PC-9 (cell line): Measurements from ENCODE around the gene PNPLA7.

Experiments used
- EZH2 ChIP-seq: fragments of 200-600 bp; sonication (generic); IDR thresholded peaks from 2 replicates; pipeline ENCODE4 v1.8.0; 2017; ENCODE audit warnings: antibody characterized with exemption, low read depth
- TF ChIP-seq, protein P1 (sequence below): fragments of 200-600 bp; sonication (generic); conservative IDR thresholded peaks from 2 replicates; pipeline ENCODE4 v1.6.1; 2017; ENCODE audit warnings: mixed run types, antibody characterized with exemption, mild to moderate bottlenecking, moderate library complexity

DNA sequence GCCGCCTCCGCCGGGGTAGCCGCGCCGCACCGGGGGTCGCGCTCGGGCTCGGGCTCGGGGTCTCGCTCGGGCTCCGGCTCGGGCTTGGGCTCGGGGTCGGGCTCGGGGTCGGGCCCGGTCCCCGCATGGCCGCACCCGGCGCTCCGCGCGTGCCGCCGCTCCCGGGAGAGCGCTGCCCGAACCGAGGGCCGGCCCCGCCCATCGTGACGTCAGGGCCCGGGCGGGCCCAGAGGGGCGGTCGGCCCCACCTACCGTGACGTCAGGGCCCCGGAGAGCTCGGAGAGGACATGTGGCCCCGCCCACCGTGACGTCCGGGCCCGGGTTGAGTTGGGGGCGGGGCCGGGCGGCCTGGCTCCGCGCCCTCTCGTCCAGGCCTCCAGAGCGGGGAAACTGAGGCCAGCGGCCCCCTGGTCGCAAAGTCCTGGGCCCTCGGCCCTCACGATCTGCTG lies 91.0 kb downstream of the PNPLA7 start, which contains the start of gene NSMF:
- TF ChIP-seq, protein P1, sequence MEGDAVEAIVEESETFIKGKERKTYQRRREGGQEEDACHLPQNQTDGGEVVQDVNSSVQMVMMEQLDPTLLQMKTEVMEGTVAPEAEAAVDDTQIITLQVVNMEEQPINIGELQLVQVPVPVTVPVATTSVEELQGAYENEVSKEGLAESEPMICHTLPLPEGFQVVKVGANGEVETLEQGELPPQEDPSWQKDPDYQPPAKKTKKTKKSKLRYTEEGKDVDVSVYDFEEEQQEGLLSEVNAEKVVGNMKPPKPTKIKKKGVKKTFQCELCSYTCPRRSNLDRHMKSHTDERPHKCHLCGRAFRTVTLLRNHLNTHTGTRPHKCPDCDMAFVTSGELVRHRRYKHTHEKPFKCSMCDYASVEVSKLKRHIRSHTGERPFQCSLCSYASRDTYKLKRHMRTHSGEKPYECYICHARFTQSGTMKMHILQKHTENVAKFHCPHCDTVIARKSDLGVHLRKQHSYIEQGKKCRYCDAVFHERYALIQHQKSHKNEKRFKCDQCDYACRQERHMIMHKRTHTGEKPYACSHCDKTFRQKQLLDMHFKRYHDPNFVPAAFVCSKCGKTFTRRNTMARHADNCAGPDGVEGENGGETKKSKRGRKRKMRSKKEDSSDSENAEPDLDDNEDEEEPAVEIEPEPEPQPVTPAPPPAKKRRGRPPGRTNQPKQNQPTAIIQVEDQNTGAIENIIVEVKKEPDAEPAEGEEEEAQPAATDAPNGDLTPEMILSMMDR, result no peak
- no peak for TF ChIP-seq EZH2
